GM13977 (cell line): ENCODE results near the gene DPF3.

Source experiments
- DNase-seq: peaks from one replicate; pipeline ENCODE4 v3.0.0; 2012; ENCODE audit warnings: low spot score
- CTCF ChIP-seq: IDR thresholded peaks from 2 replicates; pipeline ENCODE4 v1.5.1; 2012; ENCODE audit warnings: mild to moderate bottlenecking, control low read depth; ENCODE audit not compliant: insufficient read depth; ENCODE audit errors: extremely low read depth, missing control alignments
- in situ Hi-C: fragments of 300-500 bp; cut with MboI; formaldehyde crosslinking; loops from one replicate; pipeline ENCODE4 v1.12.0; 2022; ENCODE audit warnings: low sequenced_read_pairs, low pct_unique_long_range_greater_than_20kb, mixed read lengths, inconsistent platforms; ENCODE audit not compliant: unreplicated experiment

The DPF3 gene

DNA sequence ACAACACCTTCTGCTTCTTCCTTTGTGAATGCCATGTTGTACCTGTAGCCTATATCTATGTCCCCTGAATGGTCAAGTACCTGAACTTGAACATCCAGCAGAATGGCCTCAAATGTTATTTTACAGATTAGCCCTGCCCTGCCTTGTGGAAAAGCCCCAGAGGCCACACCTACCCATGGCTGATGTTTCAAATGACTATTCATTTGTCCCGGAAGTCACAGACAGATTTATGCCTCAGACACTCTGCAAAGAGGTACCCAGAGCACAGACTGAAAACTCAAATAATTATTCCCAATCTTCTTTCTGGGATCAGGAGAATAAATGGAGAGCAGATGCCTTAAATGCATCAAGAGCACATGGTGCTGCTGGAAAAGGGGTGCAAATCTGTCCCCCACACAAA lies 13.0 kb upstream of the DPF3 start:
- no peak for TF ChIP-seq CTCF
- DNase-seq, result no peak
- in situ Hi-C loops, result no loop called here

GRCh38 chr14:72906316-72906715 lies 12.4 kb upstream of the DPF3 start:
- TF ChIP-seq CTCF, result no peak
- in situ Hi-C loops, result no loop called here
- no peak for DNase-seq

DNA sequence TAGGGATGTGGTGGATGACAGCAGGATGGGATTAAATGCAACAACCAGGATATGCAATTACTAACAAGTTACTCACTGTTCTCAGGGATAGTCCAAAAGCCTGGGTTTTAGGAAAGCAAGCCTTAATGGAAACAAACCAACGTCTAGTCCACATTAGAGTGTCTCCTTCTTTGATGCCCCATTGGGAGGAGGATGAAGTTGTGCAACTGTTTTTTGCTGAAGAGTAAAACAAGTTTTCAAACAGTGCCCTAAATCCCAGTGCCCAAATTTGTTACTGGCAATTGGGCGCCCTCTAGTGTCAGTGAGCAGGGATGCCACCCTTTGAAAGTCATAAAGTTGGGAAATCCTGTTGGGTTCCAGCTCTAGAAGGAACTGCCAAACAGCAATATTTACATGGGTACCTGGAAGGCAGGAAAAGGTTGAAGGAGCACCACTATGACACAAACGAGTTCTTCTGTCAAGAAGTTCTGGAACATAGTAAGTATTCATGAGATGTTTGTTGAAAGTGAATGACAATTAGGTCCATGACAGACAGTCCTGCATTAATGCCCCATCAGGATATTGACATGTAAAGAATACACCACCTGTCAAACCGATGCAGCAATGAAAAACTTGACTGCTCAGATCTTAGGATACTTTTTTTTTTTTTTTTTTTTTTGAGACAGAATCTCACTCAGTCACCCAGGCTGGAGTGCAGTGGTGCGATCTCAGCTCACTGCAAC lies 11.1 kb upstream of the DPF3 start:
- in situ Hi-C loops, result no loop called here
- DNase-seq, result peak; percentile 56
- peak; percentile 87 for TF ChIP-seq CTCF

GRCh38 chr14:72904218-72904617 lies 10.3 kb upstream of the DPF3 start:
- in situ Hi-C loops, result no loop called here
- no peak for TF ChIP-seq CTCF
- DNase-seq, result no peak

GRCh38 chr14:72903716-72904115 lies 9.8 kb upstream of the DPF3 start:
- no peak for DNase-seq
- no peak for TF ChIP-seq CTCF
- in situ Hi-C loops, result no loop called here

DNA sequence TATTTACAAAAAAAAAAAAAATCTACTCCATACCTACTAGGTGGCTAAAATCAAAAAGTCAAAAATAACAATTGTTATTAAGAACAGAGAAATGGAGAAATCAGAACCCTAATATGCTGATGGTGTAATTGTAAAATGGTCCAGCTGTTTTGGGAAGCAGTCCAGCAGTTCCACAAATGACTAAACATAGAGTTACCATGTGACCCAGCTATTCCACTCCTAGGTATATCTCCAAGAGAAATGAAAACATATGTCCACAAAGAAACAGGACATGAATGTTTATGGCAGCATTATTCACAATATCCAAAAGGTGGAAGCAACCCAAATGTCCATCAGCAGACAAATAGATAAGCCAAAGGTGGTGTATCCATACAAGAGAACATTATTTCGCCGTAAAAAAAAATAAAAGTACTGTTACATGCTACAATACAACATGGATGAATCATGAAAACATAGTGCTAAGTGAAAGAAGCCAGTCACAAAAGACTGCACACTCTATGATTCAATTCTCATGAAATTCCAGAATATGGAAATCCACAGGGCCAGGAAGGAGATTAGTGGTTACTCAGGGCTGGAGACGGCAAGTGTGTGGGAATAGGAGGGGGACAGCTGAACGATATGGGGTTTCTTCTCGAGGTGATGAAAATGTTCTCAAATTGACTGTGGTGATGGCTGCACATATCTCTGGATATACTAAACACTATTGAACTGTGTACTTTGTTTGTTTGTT lies 9.1 kb upstream of the DPF3 start:
- no peak for TF ChIP-seq CTCF
- in situ Hi-C loops, result no loop called here
- no peak for DNase-seq
